IMR-90 (cell line): ENCODE data around the gene DMAP1. TPM values are rescaled to one million over a fixed set of nuclear protein-coding genes. Genes with fewer than 3 reads are reported as not detected.

Experiments
- ATAC-seq: fragments of 200-7000 bp; cut with Tn5 transposase; 2 replicates; pipeline ENCODE4 v1.9.1; 2020; ENCODE audit warnings: low read depth, mild to moderate bottlenecking, moderate library complexity
- BruUV-seq: library from RNA; stranded (reverse); fragments of 400-500 nt; replicated peaks from 2 replicates; lab custom pipeline; 2021; lab: Mats Ljungman, UMichigan
- CTCF ChIA-PET: fragments of 300-600 bp; formaldehyde crosslinking; extraction: SDS; loops from one replicate; lab custom pipeline; 2021; ENCODE audit warnings: antibody characterized with exemption; lab: Yijun Ruan, JAX
- POLR2A ChIA-PET: fragments of 300-600 bp; sonication (Branson Sonifier 250); formaldehyde crosslinking; loops from one replicate; lab custom pipeline; 2022; ENCODE audit warnings: antibody characterized with exemption; ENCODE audit not compliant: unreplicated experiment; lab: Charles Lee
- DNase-seq: peaks from one replicate; pipeline ENCODE4 v3.0.0; 2013
- H2AFZ ChIP-seq: replicated peaks from 2 replicates; pipeline ENCODE3; 2013; ENCODE audit warnings: low read length, mild to moderate bottlenecking; ENCODE audit not compliant: poor library complexity
- H2AK5ac ChIP-seq: 2 replicates; pipeline ENCODE4 v1.6.1; 2013; ENCODE audit warnings: low read depth, low read length, inconsistent platforms
- H2AK9ac ChIP-seq: replicated peaks from 2 replicates; pipeline ENCODE3; 2013; ENCODE audit warnings: mild to moderate bottlenecking, low read depth, low read length, moderate library complexity; ENCODE audit not compliant: poor library complexity
- H2BK120ac ChIP-seq: 2 replicates; pipeline ENCODE4 v1.6.1; 2013; ENCODE audit warnings: low read depth, low read length, inconsistent platforms
- H2BK15ac ChIP-seq: 3 replicates; pipeline ENCODE4 v1.6.1; 2013; ENCODE audit warnings: low read depth, low read length, inconsistent platforms
- H2BK20ac ChIP-seq: 2 replicates; pipeline ENCODE4 v1.6.1; 2013; ENCODE audit warnings: low read depth, mild to moderate bottlenecking, inconsistent platforms, low read length, moderate library complexity
- H2BK5ac ChIP-seq: 2 replicates; pipeline ENCODE4 v1.6.1; 2013; ENCODE audit warnings: mild to moderate bottlenecking, low read depth, low read length, inconsistent platforms; ENCODE audit not compliant: poor library complexity, severe bottlenecking
- H3K14ac ChIP-seq: replicated peaks from 2 replicates; pipeline ENCODE4 v1.6.1; 2013; ENCODE audit warnings: low read depth, low read length, inconsistent platforms
- H3K18ac ChIP-seq: 2 replicates; pipeline ENCODE4 v1.6.1; 2013; ENCODE audit warnings: low read depth, low read length, control low read depth
- H3K23ac ChIP-seq: 2 replicates; pipeline ENCODE4 v1.6.1; 2013; ENCODE audit warnings: low read depth, low read length, inconsistent platforms
- H3K27ac ChIP-seq: 2 replicates; pipeline ENCODE4 v1.5.1; 2013; ENCODE audit warnings: mild to moderate bottlenecking, control low read depth, low read length; ENCODE audit not compliant: insufficient read depth
- H3K27me3 ChIP-seq: 2 replicates; pipeline ENCODE4 v1.6.1; 2013; ENCODE audit warnings: low read length; ENCODE audit not compliant: control insufficient read depth, insufficient read depth
- H3K36me3 ChIP-seq: 2 replicates; pipeline ENCODE4 v1.6.1; 2013; ENCODE audit warnings: low read length, mixed read lengths; ENCODE audit not compliant: control insufficient read depth, insufficient read depth
- H3K4ac ChIP-seq: 2 replicates; pipeline ENCODE4 v1.6.1; 2013; ENCODE audit warnings: low read depth, low read length, inconsistent platforms
- H3K4me1 ChIP-seq: 2 replicates; pipeline ENCODE4 v1.6.1; 2013; ENCODE audit warnings: low read length, mixed read lengths; ENCODE audit not compliant: control insufficient read depth, insufficient read depth
- H3K4me2 ChIP-seq: 2 replicates; pipeline ENCODE4 v1.6.1; 2013; ENCODE audit warnings: low read depth, mild to moderate bottlenecking, control low read depth, low read length, moderate library complexity
- H3K4me3 ChIP-seq: 2 replicates; pipeline ENCODE4 v1.5.1; 2013; ENCODE audit warnings: low read depth, mild to moderate bottlenecking, control low read depth, low read length, moderate library complexity; ENCODE audit not compliant: insufficient read depth
- H3K56ac ChIP-seq: 2 replicates; pipeline ENCODE4 v1.6.1; 2013; ENCODE audit warnings: low read length, inconsistent platforms; ENCODE audit not compliant: insufficient read depth; ENCODE audit errors: extremely low read depth
- H3K79me1 ChIP-seq, 2 experiments: 2 replicates each; pipeline ENCODE4 v1.6.1; 2013; ENCODE audit warnings: low read length in 2 of 2, inconsistent platforms in 1 of 2, low read depth in 1 of 2
- H3K9ac ChIP-seq: 2 replicates; pipeline ENCODE4 v1.6.1; 2013; ENCODE audit warnings: low read depth, low read length, control low read depth
- H3K9me1 ChIP-seq: 2 replicates; pipeline ENCODE4 v1.6.1; 2013; ENCODE audit warnings: low read length, inconsistent platforms; ENCODE audit not compliant: insufficient read depth
- H3K9me3 ChIP-seq: 2 replicates; pipeline ENCODE4 v1.6.1; 2013; ENCODE audit warnings: low read length; ENCODE audit not compliant: control insufficient read depth, insufficient read depth
- H4K20me1 ChIP-seq: 2 replicates; pipeline ENCODE4 v1.6.1; 2013; ENCODE audit warnings: low read length, inconsistent platforms; ENCODE audit not compliant: insufficient read depth
- H4K5ac ChIP-seq: 2 replicates; pipeline ENCODE4 v1.6.1; 2013; ENCODE audit warnings: mild to moderate bottlenecking, low read depth, low read length, control low read depth
- H4K8ac ChIP-seq, 2 experiments: 2 replicates each; pipeline ENCODE4 v1.6.1; 2013; ENCODE audit warnings: low read depth in 2 of 2, low read length in 2 of 2, control low read depth in 1 of 2, inconsistent platforms in 1 of 2
- H4K91ac ChIP-seq: 2 replicates; pipeline ENCODE4 v1.6.1; 2013; ENCODE audit warnings: low read depth, low read length, inconsistent platforms; ENCODE audit not compliant: insufficient read depth
- CEBPB ChIP-seq: IDR thresholded peaks from 2 replicates; pipeline ENCODE4 v1.6.1; 2012; ENCODE audit warnings: low read depth, low read length, improper control_type of control experiment
- CHD1 ChIP-seq: IDR thresholded peaks from 2 replicates; pipeline ENCODE4 v1.6.1; 2012; ENCODE audit warnings: low read depth, low read length, improper control_type of control experiment
- FOS ChIP-seq: fragments of 150-350 bp; IDR thresholded peaks from 2 replicates; pipeline ENCODE4 v1.6.1; 2016; ENCODE audit warnings: low read depth, low read length
- MAFK ChIP-seq: IDR thresholded peaks from 2 replicates; pipeline ENCODE4 v1.6.1; 2012; ENCODE audit warnings: low read depth, low read length, improper control_type of control experiment
- MAZ ChIP-seq: IDR thresholded peaks from 2 replicates; pipeline ENCODE4 v1.6.1; 2012; ENCODE audit warnings: low read depth, mild to moderate bottlenecking, low read length, improper control_type of control experiment, moderate library complexity, borderline replicate concordance
- MXI1 ChIP-seq: IDR thresholded peaks from 2 replicates; pipeline ENCODE4 v1.6.1; 2012; ENCODE audit warnings: low read depth, mild to moderate bottlenecking, low read length, moderate library complexity, borderline replicate concordance
- NFE2L2 ChIP-seq: fragments of 150-350 bp; IDR thresholded peaks from 2 replicates; pipeline ENCODE4 v1.6.1; 2016; ENCODE audit warnings: low read depth, mild to moderate bottlenecking, low read length
- RAD21 ChIP-seq: IDR thresholded peaks from 2 replicates; pipeline ENCODE4 v1.6.1; 2012; ENCODE audit warnings: low read length, improper control_type of control experiment
- RCOR1 ChIP-seq: IDR thresholded peaks from 2 replicates; pipeline ENCODE4 v1.6.1; 2012; ENCODE audit warnings: mild to moderate bottlenecking, low read length, improper control_type of control experiment; ENCODE audit not compliant: insufficient replicate concordance
- RFX5 ChIP-seq: IDR thresholded peaks from 2 replicates; pipeline ENCODE4 v1.8.0; 2012; ENCODE audit warnings: low read depth, mild to moderate bottlenecking, low read length, moderate library complexity
- SMC3 ChIP-seq: fragments of 150-350 bp; IDR thresholded peaks from 2 replicates; pipeline ENCODE4 v1.6.1; 2016; ENCODE audit warnings: low read depth, mild to moderate bottlenecking, antibody characterized with exemption, low read length, moderate library complexity
- WGBS, 2 experiments: methylation state at CpG; one replicate each; pipeline versions ENCODE4 v1.1.5 to v1.1.7; 2013; ENCODE audit warnings: missing lambda C conversion rate in 2 of 2; ENCODE audit not compliant: insufficient read length in 1 of 2; ENCODE audit errors: extremely low coverage in 2 of 2; 5-methylcytosine and 5-hydroxymethylcytosine counted together
- dilution Hi-C: fragments of 300-500 bp; cut with HindIII; formaldehyde crosslinking; loops from one replicate; pipeline ENCODE4 v1.14.3; 2018; ENCODE audit warnings: low sequenced_read_pairs; ENCODE audit not compliant: unreplicated experiment
- in situ Hi-C: fragments of 300-500 bp; cut with MboI; formaldehyde crosslinking; loops from 3 replicates; pipeline ENCODE4 v1.14.3; 2019; ENCODE audit warnings: low sequenced_read_pairs, inconsistent platforms, mixed read lengths
- intact Hi-C: fragments of 100-400 bp; cut with micrococcal nuclease; formaldehyde crosslinking; loops from 2 replicates; pipeline ENCODE4 v1.10.0; 2022
- polyA plus RNA-seq, 3 experiments: library from polyadenylated mRNA; depleted of rRNA; stranded (reverse); fragments of >200 nt; gene quantifications; 2 replicates each; pipeline ENCODE4 v1.2.3, GENCODE V29; 2012; ENCODE audit warnings: low replicate concordance in 1 of 3
- total RNA-seq: library from RNA; depleted of rRNA; stranded (reverse); fragments of >200 nt; gene quantifications from 2 replicates; pipeline ENCODE4 v1.2.3, GENCODE V29; 2012
- TF ChIP-seq, protein P1 (sequence below): fragments of 150-350 bp; IDR thresholded peaks from 2 replicates; pipeline ENCODE4 v1.6.1; 2016; ENCODE audit warnings: low read depth, mild to moderate bottlenecking, low read length, moderate library complexity, borderline replicate concordance
- TF ChIP-seq, protein P2 (sequence below): conservative IDR thresholded peaks from 2 replicates; pipeline ENCODE4 v1.5.1; 2012; ENCODE audit warnings: mild to moderate bottlenecking, low read depth, low read length, improper control_type of control experiment

DMAP1 gene
- total and polyA plus RNA-seq, 2 of the 4 experiments (the other 2 are of a cell fraction), result 22.2 to 34.3 TPM

DNA sequence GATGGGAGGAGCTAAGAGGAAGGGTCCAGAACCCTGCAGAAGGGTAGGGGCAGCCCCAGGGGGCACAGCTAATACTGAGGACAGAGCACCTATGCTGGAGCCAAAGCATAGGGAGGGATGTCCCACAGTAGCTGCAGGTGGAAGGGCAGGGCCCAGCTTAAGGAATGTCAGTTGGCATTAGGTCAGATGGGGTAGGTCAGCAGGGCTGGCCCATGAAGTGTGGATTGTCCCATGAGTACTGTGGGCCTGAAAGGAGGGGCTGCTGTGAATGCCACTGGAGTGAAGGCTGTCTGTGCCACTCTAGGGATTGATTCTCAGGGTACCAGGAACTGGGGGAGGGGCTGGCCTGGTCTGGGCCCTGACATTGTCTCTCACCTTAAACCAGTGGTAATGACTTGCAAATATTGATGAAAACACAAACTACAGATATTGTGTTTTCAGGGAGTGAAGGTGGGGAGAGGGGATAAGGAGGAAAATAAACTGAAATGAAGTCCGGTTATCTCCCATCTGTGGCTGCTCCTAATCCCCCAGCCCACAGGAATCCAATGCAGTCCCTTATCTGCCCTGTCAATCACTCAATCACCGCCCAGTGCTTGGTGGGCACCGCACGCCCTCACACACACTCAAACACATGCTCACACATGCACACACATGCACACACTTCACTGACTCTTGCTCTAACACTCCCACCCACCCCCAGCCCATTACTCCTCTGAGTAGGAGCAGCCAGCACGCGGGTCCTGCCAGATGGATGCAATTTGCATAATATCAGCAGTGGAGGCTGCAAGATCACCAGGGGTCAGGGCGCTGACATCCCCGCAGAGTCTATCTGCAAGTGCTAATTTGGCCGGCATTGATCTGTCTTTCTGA, 27.8 kb downstream of the DMAP1 start (continued):
- TF ChIP-seq, protein P1, sequence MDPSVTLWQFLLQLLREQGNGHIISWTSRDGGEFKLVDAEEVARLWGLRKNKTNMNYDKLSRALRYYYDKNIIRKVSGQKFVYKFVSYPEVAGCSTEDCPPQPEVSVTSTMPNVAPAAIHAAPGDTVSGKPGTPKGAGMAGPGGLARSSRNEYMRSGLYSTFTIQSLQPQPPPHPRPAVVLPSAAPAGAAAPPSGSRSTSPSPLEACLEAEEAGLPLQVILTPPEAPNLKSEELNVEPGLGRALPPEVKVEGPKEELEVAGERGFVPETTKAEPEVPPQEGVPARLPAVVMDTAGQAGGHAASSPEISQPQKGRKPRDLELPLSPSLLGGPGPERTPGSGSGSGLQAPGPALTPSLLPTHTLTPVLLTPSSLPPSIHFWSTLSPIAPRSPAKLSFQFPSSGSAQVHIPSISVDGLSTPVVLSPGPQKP, result no peak

DNA sequence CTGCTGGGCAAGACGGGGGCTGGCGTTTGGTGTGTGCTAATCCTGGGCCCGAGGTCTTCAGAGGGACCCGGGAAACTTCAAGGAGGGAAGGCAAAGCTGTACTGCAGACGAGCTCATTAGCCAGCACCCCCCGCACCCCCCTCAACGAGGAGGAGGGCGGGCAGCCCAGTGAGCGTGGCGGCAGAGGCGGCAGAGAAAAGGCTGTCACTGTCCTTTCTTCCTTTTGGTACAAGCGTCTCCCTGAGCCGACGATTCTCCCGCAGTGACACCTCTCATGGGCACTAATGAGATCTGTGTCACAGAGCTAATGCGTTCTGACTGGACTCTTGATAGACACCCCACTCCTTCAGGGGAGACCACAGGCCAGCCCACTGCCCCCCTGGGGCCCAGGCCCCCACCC, 29.5 kb downstream of the DMAP1 start:
- Histone ChIP-seq H3K27ac (no peak overlapping the region), H3K27me3 (no peaks in the 10 kb centered on the region), H3K79me1 (peaks cover 0 to 3% of the 10 kb centered on the region in 2 experiments; a peak in 1 of 4 replicates), H3K23ac (no peak overlapping the region), H2AFZ (no peak overlapping the region), H4K8ac (no peak overlapping the region), H2AK9ac (no peak overlapping the region), H3K9ac (no peak overlapping the region), H3K4me3 (no peak overlapping the region), H3K14ac (no peak overlapping the region), H2BK20ac (no peak overlapping the region), H2BK15ac (no peak overlapping the region), H3K4me2 (no peak overlapping the region), H2AK5ac (no peak overlapping the region), H3K56ac (no peak overlapping the region), H2BK5ac (no peak overlapping the region), H3K9me1 (peaks cover 15% of the 10 kb centered on the region), H3K18ac (no peak overlapping the region), H3K9me3 (no peaks in the 10 kb centered on the region), H3K36me3 (peaks cover 8% of the 10 kb centered on the region), H3K4ac (no peak overlapping the region), H3K4me1 (peaks cover 11% of the 10 kb centered on the region), H2BK120ac (no peak overlapping the region), H4K91ac (no peak overlapping the region), H4K5ac (no peak overlapping the region), H4K20me1 (peaks cover 4% of the 10 kb centered on the region; the same call in 1 of the 2 replicates)
- 63% methylated on average over 11 of the region's 16 CpGs; no CpG with 5 or more reads in 1 of the 2 experiments for WGBS, 2 experiments
- TF ChIP-seq RCOR1, result no peak
- TF ChIP-seq CHD1, result no peak
- no peak for TF ChIP-seq NFE2L2
- TF ChIP-seq MXI1, result no peak
- TF ChIP-seq SMC3, result no peak
- no peak for TF ChIP-seq CEBPB
- TF ChIP-seq RFX5, result no peak
- TF ChIP-seq, protein P2, sequence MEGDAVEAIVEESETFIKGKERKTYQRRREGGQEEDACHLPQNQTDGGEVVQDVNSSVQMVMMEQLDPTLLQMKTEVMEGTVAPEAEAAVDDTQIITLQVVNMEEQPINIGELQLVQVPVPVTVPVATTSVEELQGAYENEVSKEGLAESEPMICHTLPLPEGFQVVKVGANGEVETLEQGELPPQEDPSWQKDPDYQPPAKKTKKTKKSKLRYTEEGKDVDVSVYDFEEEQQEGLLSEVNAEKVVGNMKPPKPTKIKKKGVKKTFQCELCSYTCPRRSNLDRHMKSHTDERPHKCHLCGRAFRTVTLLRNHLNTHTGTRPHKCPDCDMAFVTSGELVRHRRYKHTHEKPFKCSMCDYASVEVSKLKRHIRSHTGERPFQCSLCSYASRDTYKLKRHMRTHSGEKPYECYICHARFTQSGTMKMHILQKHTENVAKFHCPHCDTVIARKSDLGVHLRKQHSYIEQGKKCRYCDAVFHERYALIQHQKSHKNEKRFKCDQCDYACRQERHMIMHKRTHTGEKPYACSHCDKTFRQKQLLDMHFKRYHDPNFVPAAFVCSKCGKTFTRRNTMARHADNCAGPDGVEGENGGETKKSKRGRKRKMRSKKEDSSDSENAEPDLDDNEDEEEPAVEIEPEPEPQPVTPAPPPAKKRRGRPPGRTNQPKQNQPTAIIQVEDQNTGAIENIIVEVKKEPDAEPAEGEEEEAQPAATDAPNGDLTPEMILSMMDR, result no peak
- no peak for TF ChIP-seq FOS
- TF ChIP-seq RAD21, result no peak
- no peak for TF ChIP-seq MAFK
- no peak for TF ChIP-seq MAZ
- no peak for DNase-seq
- in situ Hi-C loops (no loop called here), dilution Hi-C loops (no loop called here), intact Hi-C loops (no loop called here)
- no TSS peak for BruUV-seq
- CTCF ChIA-PET, result no interaction called here
- POLR2A ChIA-PET, result no interaction called here
- no peak for ATAC-seq
